Measurements from ENCODE around the gene MACC1.

DNA sequence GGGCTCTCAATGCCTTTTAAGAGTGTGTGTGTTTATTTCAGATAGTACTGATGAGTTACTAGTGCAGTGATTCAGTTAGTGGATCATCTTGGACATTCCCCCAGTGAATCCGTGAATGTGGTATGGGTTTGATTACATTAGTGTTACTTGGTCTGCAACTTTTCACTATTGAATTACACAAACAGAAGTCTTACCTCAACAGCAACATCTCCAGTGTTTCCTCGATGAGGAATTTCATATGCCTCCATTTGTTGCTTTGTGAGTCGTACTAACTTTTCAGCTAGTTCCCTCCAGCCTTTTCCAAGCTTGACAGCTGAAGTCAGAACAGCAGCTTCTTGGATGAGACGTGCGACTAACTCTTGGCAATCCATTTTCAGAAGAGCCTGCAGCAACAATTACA is 63.2 kb downstream of the MACC1 start:
- TF ChIP-seq, protein P1, sequence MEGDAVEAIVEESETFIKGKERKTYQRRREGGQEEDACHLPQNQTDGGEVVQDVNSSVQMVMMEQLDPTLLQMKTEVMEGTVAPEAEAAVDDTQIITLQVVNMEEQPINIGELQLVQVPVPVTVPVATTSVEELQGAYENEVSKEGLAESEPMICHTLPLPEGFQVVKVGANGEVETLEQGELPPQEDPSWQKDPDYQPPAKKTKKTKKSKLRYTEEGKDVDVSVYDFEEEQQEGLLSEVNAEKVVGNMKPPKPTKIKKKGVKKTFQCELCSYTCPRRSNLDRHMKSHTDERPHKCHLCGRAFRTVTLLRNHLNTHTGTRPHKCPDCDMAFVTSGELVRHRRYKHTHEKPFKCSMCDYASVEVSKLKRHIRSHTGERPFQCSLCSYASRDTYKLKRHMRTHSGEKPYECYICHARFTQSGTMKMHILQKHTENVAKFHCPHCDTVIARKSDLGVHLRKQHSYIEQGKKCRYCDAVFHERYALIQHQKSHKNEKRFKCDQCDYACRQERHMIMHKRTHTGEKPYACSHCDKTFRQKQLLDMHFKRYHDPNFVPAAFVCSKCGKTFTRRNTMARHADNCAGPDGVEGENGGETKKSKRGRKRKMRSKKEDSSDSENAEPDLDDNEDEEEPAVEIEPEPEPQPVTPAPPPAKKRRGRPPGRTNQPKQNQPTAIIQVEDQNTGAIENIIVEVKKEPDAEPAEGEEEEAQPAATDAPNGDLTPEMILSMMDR (IDR thresholded peaks at IDR 0.05; ENCODE audit: low read length): no peak
- TF ChIP-seq EZH2 (optimal IDR thresholded peaks at IDR 0.05; ENCODE audit: low read depth, low read length) (no peak), EZH2phosphoT487 (IDR thresholded peaks at IDR 0.05; ENCODE audit: low read length) (no peak)
